ENCODE data around the gene POLE. TPM values are rescaled to one million over a fixed set of nuclear protein-coding genes. Genes with fewer than 3 reads are reported as not detected.

POLE gene
- total and polyA plus RNA-seq, 9 of the 15 experiments (the other 6 are each of a cell fraction or from before 2014, with no cell fraction given) = 2.4 to 154 (median 49.6) TPM

DNA sequence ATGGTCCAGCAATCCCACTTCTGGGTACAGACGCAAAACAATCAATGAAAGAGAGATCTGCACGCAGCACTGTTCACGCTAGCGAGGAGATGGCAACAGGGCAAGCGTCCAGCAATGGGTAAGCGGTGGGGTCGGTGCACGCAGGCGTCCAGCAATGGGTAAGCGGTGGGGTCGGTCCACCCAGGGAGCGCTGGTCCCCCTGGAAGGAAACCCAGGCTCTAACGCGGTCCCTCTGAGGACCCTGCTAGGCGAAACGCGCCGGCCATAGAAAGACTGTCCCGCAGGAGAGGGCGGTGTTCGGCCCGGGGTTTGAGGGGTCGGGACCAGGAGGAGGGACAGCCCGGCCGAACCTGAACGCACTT, 22.9 kb upstream of the POLE start:
- TSS peak; percentile 92 for BruUV-seq (replicated peaks)
- WGBS (ENCODE audit: insufficient coverage, low coverage, missing lambda C conversion rate) = 2% methylated on average over 23 of the region's 26 CpGs

More for the DNA sequence above, 22.9 kb upstream of the POLE start:
- CTCF ChIA-PET (ENCODE audit: low intra/inter-chr PET ratio) = no interaction called here
- H4K20me1 ChIP-seq (replicated peaks; ENCODE audit: control insufficient read depth, insufficient read depth, low read length) = no peaks in the 10 kb centered on the region
- POLR2A ChIA-PET = interaction anchor here (0.6 to 1.0 kb wide), 2 partner anchors 24 to 115 kb away, joined by 3 to 4 read pairs; no protein-coding TSS in a partner anchor
- in situ Hi-C loops (cut with MboI) (no loop called here), intact Hi-C loops (cut with micrococcal nuclease) (no loop called here)
- H3K4me3 ChIP-seq = peak overlapping the region; percentile 99
- peak overlapping the region; percentile 87 for H3K27ac ChIP-seq (ENCODE audit: extremely low read depth, low read depth, low read length)
- H3K79me2 ChIP-seq (ENCODE audit: control insufficient read depth, insufficient read depth, low read length) = peaks cover 53% of the 10 kb centered on the region
- peaks cover 32% of the 10 kb centered on the region for H3K36me3 ChIP-seq (ENCODE audit: control insufficient read depth, insufficient read depth, low read length)
- TF ChIP-seq TCF3 (CRISPR knock-in tag; IDR thresholded peaks at IDR 0.05) (no peak), MYC (IDR thresholded peaks at IDR 0.05; ENCODE audit: low read depth, low read length) (no peak), MYC (CRISPR knock-in tag; IDR thresholded peaks at IDR 0.05; ENCODE audit: borderline replicate concordance, low read depth) (0 out of 2 replicates have a peak, but pooled peaks have one; percentile 73), ILK (tag; IDR thresholded peaks at IDR 0.05; ENCODE audit: borderline replicate concordance, low read depth) (no peak), TRIM24 (IDR thresholded peaks at IDR 0.05) (no peak), NONO (IDR thresholded peaks at IDR 0.05; ENCODE audit: low read depth in 2 of 2, low read length in 1 of 2) (no peak), MTA2 (IDR thresholded peaks at IDR 0.05; ENCODE audit: low read depth) (no peak), SAP30 (IDR thresholded peaks at IDR 0.05; ENCODE audit: borderline replicate concordance, insufficient read depth, low read depth, low read length, poor library complexity, severe bottlenecking) (peak; percentile 38), CHD2 (IDR thresholded peaks at IDR 0.05; ENCODE audit: low read depth, low read length) (no peak), SMARCE1 (IDR thresholded peaks at IDR 0.05) (0 out of 2 replicates have a peak, but pooled peaks have one; percentile 30)
- TF ChIP-seq, protein P1, sequence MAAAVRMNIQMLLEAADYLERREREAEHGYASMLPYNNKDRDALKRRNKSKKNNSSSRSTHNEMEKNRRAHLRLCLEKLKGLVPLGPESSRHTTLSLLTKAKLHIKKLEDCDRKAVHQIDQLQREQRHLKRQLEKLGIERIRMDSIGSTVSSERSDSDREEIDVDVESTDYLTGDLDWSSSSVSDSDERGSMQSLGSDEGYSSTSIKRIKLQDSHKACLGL (CRISPR knock-in tag; IDR thresholded peaks at IDR 0.05; ENCODE audit: borderline replicate concordance, poor library complexity, severe bottlenecking) = no peak
- TF ChIP-seq, protein P2, sequence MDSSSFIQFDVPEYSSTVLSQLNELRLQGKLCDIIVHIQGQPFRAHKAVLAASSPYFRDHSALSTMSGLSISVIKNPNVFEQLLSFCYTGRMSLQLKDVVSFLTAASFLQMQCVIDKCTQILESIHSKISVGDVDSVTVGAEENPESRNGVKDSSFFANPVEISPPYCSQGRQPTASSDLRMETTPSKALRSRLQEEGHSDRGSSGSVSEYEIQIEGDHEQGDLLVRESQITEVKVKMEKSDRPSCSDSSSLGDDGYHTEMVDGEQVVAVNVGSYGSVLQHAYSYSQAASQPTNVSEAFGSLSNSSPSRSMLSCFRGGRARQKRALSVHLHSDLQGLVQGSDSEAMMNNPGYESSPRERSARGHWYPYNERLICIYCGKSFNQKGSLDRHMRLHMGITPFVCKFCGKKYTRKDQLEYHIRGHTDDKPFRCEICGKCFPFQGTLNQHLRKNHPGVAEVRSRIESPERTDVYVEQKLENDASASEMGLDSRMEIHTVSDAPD (CRISPR knock-in tag; IDR thresholded peaks at IDR 0.05) = no peak
- TF ChIP-seq, protein P3, sequence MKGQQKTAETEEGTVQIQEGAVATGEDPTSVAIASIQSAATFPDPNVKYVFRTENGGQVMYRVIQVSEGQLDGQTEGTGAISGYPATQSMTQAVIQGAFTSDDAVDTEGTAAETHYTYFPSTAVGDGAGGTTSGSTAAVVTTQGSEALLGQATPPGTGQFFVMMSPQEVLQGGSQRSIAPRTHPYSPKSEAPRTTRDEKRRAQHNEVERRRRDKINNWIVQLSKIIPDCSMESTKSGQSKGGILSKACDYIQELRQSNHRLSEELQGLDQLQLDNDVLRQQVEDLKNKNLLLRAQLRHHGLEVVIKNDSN (CRISPR knock-in tag; IDR thresholded peaks at IDR 0.05) = no peak
- TF ChIP-seq, protein P4, sequence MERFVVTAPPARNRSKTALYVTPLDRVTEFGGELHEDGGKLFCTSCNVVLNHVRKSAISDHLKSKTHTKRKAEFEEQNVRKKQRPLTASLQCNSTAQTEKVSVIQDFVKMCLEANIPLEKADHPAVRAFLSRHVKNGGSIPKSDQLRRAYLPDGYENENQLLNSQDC (CRISPR knock-in tag; IDR thresholded peaks at IDR 0.05) = no peak
- TF ChIP-seq, protein P5, sequence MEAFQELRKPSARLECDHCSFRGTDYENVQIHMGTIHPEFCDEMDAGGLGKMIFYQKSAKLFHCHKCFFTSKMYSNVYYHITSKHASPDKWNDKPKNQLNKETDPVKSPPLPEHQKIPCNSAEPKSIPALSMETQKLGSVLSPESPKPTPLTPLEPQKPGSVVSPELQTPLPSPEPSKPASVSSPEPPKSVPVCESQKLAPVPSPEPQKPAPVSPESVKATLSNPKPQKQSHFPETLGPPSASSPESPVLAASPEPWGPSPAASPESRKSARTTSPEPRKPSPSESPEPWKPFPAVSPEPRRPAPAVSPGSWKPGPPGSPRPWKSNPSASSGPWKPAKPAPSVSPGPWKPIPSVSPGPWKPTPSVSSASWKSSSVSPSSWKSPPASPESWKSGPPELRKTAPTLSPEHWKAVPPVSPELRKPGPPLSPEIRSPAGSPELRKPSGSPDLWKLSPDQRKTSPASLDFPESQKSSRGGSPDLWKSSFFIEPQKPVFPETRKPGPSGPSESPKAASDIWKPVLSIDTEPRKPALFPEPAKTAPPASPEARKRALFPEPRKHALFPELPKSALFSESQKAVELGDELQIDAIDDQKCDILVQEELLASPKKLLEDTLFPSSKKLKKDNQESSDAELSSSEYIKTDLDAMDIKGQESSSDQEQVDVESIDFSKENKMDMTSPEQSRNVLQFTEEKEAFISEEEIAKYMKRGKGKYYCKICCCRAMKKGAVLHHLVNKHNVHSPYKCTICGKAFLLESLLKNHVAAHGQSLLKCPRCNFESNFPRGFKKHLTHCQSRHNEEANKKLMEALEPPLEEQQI (IDR thresholded peaks at IDR 0.05) = no peak
- H2AFZ ChIP-seq (ENCODE audit: low read depth, low read length) = peak overlapping the region; percentile 89
- H3K9me1 ChIP-seq (ENCODE audit: control insufficient read depth, insufficient read depth, low read length) = no peaks in the 10 kb centered on the region
- ATAC-seq (peak; percentile 63), DNase-seq (ENCODE audit: extremely low read depth in 1 of 4, low spot score in 3 of 4) (peak in 2 of 4 experiments; percentile 38 to 46), FAIRE-seq (no peak)
- no peaks in the 10 kb centered on the region for H3K27me3 ChIP-seq (ENCODE audit: control insufficient read depth in 2 of 2, insufficient read depth in 2 of 2, low read length in 2 of 2)
- peak overlapping the region; percentile 82 for H3K4me2 ChIP-seq (ENCODE audit: insufficient read depth, low read length)
- no peaks in the 10 kb centered on the region for H3K9me3 ChIP-seq (replicated peaks; ENCODE audit: control insufficient read depth, insufficient read depth, low read depth, low read length)
- peaks cover 2 to 19% of the 10 kb centered on the region in 2 experiments; a peak in 4 of 5 replicates for H3K4me1 ChIP-seq (replicated peaks in 1 of 2; ENCODE audit: control insufficient read depth in 2 of 2, insufficient read depth in 2 of 2, low read length in 2 of 2)
- H3K9ac ChIP-seq (ENCODE audit: insufficient read depth in 1 of 2, low read depth in 2 of 2, low read length in 2 of 2) = peak overlapping the region; percentile 84 to 99
